Stimulated activated CD8-positive, alpha-beta memory T cell treated with anti-CD3 and anti-CD28 coated beads, Interleukin-7, amount 100 ng/mL, for 1 hour (primary cell): Measurements from ENCODE around the gene LRSAM1.

Experiments
- DNase-seq, 2 donors: peaks; one replicate each; pipeline ENCODE4 v3.0.0-alpha.2; 2020; ENCODE audit warnings: low read depth in 2 of 2

LRSAM1 gene

DNA sequence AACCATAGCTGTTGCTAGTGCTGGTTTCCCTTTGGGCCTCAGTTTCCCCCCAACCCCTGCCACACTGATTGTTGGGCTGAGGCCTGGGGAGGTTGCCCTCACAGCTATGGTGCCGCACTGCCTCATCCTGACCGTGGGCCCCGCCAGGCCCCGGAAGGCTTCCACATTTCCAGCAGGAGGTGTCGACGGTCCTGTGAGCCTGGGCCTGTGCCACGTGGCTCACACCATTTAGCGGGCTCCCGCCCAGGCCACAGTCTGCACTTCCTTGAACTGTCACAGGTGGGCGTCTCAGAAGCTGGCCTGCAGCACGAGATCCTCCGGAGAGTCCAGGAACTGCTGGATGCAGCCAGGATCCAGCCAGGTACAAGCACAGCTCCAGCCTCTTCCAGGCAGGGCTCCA is 45.7 kb downstream of the LRSAM1 start:
- no peak for DNase-seq

DNA sequence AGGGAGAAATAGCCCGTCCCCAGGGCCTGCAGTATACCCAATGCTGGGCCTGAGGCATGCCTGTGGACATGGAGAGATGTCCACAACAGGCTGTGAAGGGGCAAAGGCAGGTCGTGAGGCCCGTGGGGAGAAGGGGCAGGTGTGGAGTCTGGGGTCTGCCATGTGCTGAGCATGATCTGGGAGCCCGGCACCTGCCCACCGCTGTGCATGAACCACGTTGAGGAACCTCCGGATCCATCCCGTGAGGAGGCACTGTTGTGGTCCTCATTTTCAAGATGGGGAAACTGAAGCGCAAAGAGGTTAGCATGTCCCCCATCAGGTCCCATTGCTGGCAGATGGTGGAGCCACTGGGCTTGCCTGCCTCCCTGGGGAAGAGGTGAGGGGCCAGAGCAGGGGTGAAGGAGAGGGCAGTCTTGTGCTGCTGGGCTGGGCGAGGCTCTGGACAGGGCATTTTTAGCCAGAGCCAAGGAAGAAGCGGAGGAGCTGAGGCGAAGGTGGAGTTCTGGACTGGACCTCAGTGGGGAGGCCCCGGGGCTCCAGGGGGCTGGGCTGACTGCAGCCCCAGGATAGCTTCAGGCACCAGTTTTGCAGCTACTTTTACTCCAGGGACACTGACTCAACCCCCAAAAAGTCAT is 46.5 kb downstream of the LRSAM1 start:
- DNase-seq: no peak

DNA sequence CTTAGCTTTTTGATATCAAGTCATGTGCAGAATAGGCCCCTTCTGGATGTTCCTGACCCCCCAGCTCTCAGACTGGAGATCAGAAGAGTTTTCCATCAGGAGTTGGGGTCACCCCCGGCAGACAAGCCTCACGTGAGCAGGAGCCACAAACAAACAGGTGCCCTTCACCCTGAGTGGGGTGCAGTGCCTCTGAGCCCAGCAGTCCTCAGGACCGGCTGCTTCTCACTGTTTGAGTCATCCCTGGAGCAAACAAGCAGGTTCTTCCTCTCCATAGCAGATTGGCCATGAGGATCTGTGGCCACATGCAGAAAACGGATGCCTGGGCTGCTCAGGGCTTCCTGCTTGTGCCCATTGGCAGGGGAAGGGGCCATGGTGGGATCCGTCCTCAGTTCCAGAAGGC is 47.0 kb downstream of the LRSAM1 start:
- DNase-seq: no peak

DNA sequence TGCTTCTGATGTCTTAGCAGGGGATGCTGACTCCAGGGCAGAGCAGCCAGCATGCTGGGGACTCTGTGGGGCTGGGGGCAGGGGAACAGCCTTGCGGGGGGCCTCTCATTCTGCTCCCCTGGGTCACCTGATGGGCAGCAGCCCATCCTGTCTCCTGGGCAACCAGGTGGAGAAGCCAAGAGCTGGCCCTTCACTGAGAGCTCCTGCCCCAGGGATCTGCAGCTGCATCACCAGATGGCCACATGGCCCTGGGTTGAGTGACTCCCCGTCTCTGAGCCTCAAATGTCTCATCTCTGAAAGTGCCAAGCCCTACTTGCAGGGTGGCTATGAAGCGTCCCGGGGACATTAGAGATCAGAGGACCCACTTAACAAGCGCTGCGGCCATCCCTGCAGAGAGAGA is 49.1 kb downstream of the LRSAM1 start:
- DNase-seq: no peak

DNA sequence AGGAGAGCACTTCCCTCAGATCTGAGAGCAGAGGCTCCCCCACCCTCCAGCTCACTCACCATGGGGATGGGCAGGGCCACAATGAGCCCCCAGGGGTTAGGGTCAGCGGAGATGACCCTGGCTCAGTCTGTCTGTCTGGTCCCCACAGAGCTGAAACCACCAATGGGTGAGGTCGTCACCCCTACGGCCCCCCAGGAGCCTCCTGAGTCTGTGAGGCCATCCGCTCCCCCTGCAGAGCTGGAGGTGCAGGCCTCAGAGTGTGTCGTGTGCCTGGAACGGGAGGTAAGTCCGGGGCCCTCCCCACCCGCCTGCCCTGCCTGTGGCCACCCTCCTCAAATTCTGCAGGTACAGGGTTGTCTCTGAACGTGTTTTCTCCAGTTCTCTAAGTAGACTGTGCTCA is 49.6 kb downstream of the LRSAM1 start:
- DNase-seq: no peak

DNA sequence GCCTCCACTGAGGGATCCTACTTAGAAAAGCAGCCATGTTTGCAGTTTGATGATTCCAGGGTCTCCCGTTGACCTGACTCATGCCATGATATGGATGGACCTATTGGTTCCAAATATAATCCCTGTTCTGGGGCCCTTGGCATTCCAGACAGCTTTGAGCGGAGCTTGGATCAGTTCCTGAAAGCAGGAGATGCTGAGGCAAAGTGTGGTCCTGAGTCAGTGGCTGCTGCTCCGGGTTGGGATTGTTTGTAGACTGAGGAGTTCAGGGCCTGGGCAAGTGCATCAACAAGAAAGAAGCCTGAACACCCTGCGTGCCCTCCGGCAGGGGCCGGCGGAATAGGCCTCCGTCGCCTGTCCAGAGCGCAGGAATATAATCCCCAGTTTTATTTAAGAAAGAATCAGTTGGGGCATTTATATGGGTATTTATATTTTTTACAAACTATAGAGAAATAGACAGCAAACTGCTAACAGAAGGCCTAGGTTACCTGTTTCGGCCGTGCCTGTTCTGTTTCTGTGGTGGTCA is 50.6 kb downstream of the LRSAM1 start:
- no peak for DNase-seq

DNA sequence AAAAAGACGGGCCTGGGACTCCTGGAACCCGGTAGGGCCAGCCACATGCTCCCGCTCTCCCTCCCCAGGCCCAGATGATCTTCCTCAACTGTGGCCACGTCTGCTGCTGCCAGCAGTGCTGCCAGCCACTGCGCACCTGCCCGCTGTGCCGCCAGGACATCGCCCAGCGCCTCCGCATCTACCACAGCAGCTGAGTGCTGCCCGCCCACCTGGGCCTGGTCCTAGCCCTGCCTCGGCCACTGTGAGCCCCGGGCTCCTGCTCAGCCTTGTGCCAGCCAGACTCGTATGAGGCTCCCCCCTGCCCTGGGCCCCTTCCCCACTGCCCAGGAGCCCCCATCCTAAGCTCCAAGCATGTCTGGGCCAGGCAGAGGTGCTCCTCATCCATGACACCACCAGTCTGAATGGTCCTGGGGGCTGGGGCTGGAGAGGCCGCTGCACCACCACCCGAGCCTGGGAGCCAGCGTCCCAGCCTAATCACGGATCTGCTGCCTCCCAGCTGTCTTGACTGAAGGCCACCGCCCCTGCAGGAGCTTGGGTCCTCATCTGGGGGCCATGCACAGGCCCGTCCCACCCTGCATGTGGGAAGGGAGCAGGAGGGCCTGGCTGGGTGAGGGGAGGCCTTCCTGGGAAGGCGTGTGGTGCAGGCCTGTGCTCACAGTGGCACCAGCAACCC is 51.5 kb downstream of the LRSAM1 start:
- DNase-seq: no peak

DNA sequence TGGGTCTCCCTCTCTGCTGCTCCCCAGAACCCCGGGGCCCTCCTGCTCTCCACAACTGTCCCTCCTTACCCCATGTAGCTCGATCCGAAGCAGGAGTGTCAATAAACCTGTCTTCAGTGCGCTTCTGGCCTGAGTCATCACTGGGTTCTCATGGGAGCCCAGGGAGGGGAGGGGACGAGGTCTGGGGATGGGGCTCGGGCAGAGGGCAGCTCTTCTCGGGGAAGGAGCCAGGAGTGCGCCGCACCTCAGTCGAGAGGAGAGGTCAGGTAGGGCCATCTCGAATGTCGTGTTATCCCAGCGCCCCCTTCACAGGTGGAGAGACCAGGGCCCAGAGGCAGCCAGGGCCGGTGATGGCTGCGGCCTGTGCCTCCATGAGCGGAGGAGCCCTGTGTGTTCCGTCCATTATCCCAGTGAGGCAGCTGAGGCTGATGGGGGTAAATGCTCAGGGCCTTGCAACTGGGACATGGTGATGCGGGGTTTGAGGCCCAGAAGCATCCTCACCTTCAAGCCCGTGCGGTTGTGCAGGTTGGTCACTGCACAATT is 52.1 kb downstream of the LRSAM1 start:
- no peak for DNase-seq

DNA sequence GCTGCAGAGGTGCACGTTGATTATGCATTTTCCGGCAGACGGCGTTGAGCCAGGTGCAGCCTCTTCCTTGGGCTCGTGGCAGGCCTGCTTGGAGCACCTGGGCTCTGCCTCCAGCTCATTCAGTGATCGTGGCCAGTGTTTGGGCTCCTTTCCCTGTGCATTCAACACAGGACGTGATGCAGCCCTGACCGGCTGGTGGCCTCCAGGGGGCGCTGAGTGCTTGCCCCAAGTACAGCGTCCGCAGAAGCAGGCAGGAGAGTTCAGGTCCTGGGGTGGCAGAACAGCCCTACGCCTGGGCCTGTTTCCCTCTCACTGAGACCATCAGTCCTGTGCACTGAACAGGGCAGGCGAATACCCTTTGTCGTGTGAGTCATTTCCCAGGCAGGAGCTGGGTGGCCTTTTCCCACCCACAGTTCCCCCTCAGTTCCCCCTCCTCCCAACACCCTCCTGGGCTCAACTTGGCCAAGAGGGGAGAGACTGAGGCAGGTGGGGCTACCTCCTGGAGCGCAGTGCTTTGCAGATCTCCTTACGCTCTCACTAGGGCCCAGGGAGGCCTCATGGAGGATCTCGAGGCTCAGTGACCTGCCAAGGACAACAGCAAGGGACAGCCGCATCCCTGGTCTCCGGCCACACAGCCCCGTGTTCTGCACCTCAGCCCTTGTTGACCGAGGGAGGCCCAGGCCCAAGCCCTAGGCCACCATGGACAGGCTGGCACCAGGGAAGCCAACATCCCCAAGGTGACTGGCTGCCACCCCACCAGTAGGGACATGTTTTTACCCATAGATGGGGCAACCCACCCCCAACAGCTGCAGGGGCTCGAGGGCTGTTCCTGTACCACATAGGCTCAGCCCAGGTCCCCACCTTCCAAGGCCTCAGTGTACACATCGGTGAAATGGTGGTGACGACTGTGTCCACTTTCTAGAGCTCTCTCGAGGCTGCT is 52.9 kb downstream of the LRSAM1 start:
- peak; percentile 55 to 71 for DNase-seq

DNA sequence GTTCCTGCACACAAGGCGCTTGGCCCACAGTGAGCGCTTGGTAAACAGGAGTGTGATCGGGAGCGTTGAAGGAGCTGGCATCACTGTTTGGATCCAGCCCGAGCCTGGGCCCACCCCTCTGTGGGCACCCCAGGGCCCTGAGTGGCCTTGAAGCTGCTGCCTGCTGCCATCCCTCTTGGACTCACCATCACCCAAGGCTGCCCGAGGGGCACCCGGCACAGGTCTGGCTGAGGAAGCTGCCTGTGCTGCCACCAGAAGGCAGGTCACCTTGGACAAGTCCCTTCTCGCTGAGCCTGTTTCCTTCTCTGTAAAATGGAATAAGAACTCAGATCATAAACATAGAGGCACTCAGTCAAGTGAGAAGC is 53.6 kb downstream of the LRSAM1 start:
- DNase-seq: no peak

DNA sequence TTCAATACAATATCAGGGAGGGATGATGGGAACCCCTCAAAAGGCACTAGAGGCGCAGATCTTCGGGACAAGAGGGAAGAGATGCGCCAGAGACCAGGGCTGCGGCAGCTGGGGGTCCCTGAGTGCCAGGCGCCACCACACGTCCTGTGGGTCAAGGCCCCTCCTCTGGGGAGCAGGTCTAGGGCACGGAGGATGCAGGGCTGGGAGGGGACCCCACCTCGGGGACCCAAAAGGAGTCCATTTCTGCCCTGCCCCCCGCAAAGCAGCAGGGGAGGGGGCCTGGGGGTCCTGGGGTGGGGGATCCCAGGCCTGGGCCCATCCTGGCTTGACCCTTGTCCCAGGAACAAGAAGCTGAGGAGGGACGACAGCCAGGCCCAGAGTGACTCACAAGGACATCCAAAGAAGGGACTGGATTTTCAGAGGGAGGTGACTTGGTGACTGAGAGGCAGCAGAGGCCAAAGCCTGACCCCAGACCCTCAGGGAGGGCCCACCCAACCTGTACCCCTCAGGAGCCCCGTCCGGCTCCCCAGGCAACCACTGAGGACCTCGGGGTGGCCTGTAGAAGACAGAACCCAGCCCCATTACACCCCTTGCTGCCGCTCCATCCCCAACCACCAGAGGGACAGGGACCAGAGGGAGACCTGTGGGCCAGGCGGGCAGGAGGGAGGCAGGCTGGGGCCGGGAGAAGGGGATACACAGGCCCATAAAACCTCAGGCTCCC is 54.2 kb downstream of the LRSAM1 start:
- DNase-seq: no peak

DNA sequence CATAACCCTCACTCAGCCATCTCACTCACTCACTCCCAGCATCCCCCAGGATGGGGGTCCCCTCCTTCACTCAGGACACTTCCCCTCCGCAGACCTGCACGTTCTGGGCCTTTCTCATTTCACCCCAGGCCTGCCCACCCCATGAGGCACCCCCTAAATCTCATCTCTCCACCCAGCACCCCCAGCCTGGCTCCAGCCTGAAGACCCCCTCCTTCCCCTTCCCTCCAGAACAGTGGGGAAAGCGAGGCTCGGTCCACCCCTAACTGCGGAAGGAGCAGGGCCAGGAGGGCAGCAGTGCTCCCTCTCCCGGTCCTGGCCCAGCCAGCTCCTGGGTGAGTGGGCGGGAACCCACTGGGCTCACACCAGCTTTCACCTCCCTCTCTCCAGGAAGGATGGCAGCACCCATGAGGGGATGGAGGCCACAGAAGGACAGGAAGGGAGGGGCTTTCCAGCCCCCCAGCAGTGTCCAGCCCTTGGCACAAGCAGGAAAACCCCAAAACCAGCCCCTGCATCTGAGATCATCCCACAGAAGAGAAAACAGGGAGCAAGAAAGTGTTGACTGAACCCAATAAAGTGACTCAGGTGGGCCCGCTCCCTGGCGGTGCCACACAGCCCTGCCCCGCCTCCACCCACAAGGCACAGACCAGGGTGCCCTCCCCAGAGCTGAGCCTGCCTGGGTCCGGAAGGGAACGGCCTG is 55.0 kb downstream of the LRSAM1 start:
- DNase-seq: no peak

DNA sequence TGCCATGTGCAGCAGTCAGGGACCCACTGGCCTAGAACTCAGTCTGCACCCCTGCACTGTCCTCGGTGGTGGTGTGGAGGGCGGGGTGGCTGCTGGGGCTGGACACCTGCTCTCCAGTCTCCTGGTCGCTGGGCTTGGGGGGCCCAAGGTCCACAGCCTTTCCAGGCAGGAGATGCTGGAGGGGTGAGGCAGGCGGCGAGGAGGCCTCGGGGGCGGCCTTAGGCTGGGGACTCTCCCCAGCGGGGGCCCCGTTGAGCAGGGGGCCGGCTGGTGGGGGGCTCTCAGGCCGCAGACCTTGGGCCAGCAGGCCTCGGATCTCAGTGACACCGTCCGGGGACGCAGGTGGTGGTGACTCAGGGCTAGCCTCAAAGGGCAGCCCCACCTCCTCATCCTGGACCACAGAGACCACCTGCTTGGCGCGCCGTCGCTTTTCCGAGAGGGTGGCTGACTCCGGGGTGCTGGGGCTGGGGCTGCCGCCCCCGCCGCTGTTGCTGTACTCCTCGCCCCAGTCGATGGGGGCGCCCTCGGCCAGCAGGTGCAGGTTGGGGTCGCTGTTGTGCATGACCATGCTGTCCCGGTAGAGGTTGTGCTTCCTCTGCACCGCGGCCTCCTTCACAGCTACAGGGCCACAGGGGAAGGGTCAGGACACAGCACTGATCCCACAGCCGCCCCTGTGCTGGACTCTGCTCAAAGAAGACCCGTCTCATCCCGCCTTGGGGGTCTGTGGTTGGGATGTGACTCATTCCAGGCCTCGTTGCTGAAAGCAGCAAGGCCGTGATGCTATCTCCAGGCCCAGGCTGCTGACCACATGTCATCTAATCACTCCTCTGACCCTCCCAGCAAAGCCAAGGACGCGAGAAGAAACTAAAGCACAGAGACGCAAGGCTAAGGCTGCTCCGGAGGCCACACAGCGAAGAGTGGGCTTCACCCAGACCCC is 55.8 kb downstream of the LRSAM1 start:
- no peak for DNase-seq

DNA sequence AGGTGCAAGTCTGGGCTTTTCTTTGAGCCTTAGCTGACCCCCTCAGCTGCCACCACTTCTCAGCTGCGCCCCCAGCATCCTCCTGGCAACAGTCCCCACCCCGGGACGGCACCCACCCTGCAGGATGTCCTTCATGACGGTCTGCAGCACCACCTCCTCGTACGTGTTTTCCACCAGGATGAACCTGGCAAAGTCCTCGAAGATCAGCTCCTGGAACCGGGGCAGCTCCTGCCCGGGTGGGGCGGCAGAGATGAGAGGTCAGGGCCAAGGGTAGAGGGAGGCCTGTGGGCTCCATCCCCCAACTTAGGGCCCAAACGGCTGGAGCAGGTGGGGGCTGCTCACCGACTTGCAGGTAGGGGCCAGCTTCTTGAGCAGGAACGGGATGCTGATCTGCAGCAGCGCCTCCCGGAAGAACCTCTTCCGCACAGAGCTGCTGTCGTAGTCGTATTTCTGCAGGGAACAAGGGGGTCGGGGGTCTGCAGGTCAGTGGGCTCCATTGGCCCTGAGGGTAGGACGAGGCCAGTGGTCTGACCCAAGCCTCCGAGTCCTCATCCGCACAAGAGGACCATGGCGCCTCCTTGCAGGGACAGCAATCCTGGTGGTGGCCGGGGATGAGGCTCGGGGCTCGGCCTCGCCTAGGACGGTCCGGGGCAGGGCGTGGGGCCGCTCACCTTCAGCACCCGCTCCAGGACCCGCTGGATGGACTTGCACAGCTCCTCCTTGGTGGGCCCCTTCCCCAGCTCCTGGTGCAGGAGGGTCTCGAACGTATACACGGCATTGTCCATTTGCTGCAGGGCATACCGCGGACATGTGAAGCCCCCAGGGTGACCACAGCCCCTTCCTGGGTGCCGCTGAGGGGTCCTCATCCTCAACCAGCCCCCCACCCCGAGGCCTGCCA is 56.7 kb downstream of the LRSAM1 start:
- no peak for DNase-seq

DNA sequence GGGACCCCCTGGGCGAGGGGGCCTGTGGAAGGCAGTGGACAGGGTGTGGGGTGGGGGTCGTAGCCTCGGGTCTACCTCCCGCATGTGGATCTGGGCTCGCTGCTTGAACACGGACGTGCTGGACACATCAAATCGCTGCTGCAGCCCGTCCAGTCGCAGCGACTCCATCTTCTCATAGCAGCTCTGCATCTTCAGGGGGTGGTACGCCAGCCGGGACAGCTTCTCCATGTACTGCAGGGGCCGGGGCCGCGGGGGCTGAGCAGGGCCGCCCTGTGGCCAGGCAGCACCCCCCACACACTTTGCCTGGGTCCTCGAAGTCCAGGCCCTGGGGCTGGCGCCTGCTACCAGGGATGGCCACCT is 57.6 kb downstream of the LRSAM1 start:
- no peak for DNase-seq

DNA sequence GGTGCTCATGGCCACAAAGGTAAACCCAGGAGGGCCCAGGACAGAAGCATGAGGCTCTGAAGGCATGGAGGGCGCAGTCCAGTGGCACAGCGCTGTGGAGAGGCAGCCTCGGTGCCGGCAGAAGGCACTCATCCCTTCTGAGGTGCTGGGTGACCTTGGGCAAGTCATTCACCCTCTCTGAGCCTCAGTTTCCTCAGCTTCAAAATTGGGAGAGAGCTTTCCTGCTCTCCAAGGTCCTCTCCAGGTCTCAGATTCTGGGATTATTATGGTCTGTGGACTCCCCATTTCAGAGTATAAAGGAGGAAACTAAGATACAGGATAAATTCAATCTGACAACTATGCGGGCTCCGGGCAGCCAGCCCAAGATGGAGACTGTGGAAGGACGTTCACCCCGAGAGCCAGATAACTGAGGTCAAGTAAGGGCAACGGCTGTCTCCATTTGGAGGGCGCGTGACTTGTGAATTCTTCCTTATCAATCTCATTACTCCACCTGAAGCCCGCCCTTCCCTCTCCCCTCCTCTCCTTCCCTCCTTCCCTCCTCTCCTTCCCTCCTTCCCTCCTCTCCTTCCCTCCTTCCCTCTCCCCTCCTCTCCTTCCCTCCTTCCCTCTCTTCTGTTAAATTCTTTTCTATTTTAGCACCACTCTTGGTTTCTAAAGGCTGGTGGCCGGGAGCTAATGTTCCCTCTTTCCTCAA is 58.1 kb downstream of the LRSAM1 start:
- no peak for DNase-seq

DNA sequence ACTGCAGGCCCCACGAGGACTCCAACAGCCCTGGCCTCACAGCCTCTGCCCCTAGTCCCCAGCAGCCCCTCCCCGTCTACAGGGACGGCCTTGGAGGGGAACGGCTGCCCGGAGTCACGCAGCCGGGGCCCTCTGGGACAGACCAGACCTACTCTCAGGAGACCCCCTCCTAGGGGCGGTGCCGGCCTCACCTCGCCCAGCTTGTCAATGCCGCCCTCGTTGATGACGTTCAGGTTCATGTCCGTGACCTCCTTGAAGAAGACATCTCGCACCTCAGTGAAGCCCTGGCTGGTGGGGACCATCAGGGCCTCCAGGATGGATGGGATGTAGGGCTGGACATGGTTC is 58.6 kb downstream of the LRSAM1 start:
- no peak for DNase-seq

DNA sequence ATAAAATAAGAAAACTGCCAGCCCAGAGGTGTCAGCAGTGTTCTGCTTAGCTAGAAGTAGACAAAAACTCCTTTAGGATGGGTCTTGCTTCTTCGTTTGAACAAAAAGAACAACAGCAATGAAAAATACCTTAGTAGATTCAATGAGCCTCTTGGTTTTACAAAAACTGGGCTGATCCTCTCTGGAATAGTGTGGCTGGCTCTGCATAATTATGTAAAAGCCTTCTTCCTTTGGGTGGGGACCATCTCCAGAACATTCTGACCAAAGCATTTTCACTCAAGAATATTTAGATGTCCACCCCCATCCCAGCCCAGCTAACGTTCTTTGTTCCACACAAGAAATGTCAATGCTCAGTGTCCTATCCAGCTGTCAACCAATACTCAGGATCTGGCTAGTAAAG is 63.2 kb downstream of the LRSAM1 start:
- DNase-seq: no peak
